ENCODE measurements around the gene HCRTR1.

DNA sequence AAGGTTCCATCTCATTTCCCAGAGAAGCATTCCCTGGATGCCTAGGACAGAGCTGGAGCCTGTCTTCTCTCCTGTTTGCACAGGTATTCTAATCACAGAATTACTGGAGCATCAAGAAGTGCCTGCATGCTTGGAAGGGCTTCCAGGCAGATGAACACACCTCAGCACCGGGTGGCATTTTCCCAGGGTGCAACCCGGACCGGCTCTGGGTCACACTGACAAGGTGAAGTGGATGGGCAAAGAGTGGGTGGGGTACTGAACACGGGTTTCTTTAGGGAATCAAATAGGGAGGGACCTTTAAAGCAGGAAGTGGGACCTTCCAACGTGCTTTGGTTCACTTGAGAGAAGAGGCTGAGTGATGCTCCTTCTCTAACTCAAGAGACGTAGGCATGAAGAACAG is 34.3 kb downstream of the HCRTR1 start:
- TF ChIP-seq POLR2A (IDR thresholded peaks at IDR 0.05) (no peak), CTCF (IDR thresholded peaks at IDR 0.05) (no peak)

Data from breast epithelium (tissue), 3 donors.